ENCODE results near the gene SLC45A3. TPM values are rescaled to one million over a fixed set of nuclear protein-coding genes. Genes with fewer than 3 reads are reported as not detected.

The SLC45A3 gene
- total RNA-seq, 1 donor from 2014 or later = 1.1 TPM

DNA sequence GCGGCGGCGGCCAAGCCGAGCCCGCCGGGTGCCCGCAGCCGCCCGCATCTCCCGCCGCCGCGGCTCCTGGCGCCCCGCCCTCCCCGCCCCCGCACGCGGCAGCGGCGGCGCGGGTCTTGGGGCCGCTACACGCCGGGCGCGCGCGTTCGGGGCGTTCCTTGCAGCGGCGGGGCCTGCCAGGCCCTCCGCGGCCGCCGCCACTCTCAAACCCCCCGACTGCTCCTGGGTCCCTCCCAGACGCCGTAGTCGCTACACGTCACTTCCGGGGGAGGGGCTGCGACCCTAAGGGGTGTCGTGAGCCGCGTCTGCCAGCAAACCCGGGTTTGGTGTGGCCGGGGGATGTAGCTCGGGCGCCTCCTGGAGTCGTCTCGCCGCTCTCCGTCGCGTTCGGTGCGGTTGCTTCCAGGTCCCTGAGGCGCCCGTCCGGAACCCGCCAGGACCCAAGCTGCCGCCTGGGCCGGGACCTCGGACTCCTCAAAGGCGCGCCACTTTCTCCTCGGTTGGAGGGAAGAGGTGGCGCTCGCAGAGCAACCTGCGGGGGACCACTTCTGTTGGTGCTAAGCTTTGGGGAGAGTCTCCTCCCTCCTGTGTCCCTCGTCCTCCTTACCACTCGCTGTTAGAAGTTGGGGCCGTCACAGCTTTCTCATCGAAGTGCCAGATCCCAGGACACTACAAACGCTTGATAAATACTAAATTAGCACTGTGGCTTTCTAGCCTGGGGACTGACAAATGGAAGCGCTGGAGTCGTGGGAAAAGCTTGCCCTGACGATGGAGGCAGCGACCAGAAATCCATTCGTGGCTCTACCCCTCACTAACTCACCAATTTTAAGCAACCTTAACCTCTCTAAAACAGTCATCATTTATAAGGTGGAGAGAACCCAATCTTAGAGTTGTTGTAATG lies 48.3 kb downstream of the SLC45A3 start, which contains the start of gene ELK4:
Gene ELK4, minus strand, starts transcription at position 244 of the 901 bp plus-strand sequence. CDS start 8,129 bp downstream, outside the sequence.
- peak; percentile 99 for DNase-seq (ENCODE audit: extremely low spot score, unreplicated experiment)
- peak within 1 kb of the TSS; percentile 98 for H3K4me3 Mint-ChIP-seq (ENCODE audit: unreplicated experiment)
- no peaks in the 10 kb centered on the region for H3K36me3 Mint-ChIP-seq (ENCODE audit: unreplicated experiment)
- no peaks in the 10 kb centered on the region for H3K27me3 Mint-ChIP-seq (ENCODE audit: unreplicated experiment)
- peak within 1 kb of the TSS; percentile 99 for H3K27ac Mint-ChIP-seq (ENCODE audit: unreplicated experiment)
- no peaks in the 10 kb centered on the region for H3K9me3 Mint-ChIP-seq (ENCODE audit: unreplicated experiment)
- H3K4me1 Mint-ChIP-seq (ENCODE audit: unreplicated experiment) = peaks cover 40% of the 10 kb centered on the region
- TF ChIP-seq, protein P1, sequence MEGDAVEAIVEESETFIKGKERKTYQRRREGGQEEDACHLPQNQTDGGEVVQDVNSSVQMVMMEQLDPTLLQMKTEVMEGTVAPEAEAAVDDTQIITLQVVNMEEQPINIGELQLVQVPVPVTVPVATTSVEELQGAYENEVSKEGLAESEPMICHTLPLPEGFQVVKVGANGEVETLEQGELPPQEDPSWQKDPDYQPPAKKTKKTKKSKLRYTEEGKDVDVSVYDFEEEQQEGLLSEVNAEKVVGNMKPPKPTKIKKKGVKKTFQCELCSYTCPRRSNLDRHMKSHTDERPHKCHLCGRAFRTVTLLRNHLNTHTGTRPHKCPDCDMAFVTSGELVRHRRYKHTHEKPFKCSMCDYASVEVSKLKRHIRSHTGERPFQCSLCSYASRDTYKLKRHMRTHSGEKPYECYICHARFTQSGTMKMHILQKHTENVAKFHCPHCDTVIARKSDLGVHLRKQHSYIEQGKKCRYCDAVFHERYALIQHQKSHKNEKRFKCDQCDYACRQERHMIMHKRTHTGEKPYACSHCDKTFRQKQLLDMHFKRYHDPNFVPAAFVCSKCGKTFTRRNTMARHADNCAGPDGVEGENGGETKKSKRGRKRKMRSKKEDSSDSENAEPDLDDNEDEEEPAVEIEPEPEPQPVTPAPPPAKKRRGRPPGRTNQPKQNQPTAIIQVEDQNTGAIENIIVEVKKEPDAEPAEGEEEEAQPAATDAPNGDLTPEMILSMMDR (IDR thresholded peaks at IDR 0.05) = peak; percentile 80

DNA sequence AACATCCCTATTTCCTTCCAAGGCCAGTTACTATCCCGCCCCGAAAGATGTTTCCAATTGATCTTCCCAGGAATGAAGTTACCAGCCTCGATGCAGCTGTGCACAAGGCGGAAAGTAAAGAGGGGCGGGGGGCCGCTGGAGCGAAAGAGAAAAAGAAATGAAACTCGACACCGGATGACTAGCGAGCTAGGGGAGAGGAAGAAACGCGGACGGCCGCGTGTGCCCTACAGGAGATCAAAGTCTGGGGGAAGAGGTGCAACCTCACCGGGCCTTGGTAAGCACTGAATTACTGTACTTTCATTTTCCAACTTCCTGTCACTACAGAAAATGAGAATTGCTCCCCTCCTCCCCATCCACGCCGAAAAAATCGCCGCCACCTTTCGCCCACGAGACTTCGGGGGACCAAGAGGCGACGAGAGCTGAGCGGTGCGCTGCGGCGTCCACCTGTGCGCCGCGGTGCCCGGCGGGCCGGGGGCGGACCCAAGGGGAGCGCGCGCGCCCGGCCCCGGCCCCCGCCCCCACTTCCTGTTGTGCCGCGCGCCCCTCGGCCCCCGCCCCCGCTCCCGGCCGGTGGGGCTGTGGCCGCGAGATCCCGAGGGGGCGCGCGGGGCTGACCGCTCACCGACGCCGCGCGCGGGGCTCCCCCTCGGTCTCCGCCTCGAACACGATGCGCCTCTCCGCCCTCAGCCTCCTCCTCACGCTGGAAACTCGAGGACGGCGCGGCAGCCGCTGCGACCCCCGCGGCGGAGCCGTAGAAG lies 49.1 kb downstream of the SLC45A3 start:
- Mint-ChIP-seq H3K27ac (ENCODE audit: unreplicated experiment) (peak overlapping the region; percentile 99), H3K9me3 (ENCODE audit: unreplicated experiment) (no peaks in the 10 kb centered on the region), H3K36me3 (ENCODE audit: unreplicated experiment) (peaks cover 3% of the 10 kb centered on the region), H3K4me1 (ENCODE audit: unreplicated experiment) (peaks cover 36% of the 10 kb centered on the region), H3K4me3 (ENCODE audit: unreplicated experiment) (peak overlapping the region; percentile 98), H3K27me3 (ENCODE audit: unreplicated experiment) (no peaks in the 10 kb centered on the region)
- TF ChIP-seq, protein P1 (IDR thresholded peaks at IDR 0.05) = no peak
- peak; percentile 89 for DNase-seq (ENCODE audit: extremely low spot score, unreplicated experiment)

DNA sequence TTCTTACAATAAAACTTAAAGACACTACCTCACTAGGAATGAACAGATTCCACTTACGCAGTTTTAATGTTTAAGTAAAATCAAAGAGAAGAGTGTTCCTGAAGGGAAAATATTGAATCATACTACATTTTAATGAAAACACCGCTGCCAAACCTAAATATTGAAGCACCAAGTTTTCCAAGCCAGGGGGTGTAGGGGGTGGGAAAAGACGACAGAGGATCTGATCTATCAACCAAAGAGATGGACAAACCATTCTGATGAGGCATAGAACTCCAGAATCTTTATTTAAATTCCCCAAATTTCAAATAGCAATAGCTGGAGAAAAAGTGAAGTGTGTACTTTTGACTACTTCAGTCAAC lies 49.7 kb downstream of the SLC45A3 start:
- H3K27ac Mint-ChIP-seq (ENCODE audit: unreplicated experiment) = peak overlapping the region; percentile 99
- no peak for DNase-seq (ENCODE audit: extremely low spot score, unreplicated experiment)
- H3K4me3 Mint-ChIP-seq (ENCODE audit: unreplicated experiment) = peak overlapping the region; percentile 98
- H3K4me1 Mint-ChIP-seq (ENCODE audit: unreplicated experiment) = peaks cover 36% of the 10 kb centered on the region
- H3K27me3 Mint-ChIP-seq (ENCODE audit: unreplicated experiment) = no peaks in the 10 kb centered on the region
- TF ChIP-seq, protein P1 (IDR thresholded peaks at IDR 0.05) = no peak
- H3K36me3 Mint-ChIP-seq (ENCODE audit: unreplicated experiment) = peaks cover 3% of the 10 kb centered on the region
- H3K9me3 Mint-ChIP-seq (ENCODE audit: unreplicated experiment) = no peaks in the 10 kb centered on the region

DNA sequence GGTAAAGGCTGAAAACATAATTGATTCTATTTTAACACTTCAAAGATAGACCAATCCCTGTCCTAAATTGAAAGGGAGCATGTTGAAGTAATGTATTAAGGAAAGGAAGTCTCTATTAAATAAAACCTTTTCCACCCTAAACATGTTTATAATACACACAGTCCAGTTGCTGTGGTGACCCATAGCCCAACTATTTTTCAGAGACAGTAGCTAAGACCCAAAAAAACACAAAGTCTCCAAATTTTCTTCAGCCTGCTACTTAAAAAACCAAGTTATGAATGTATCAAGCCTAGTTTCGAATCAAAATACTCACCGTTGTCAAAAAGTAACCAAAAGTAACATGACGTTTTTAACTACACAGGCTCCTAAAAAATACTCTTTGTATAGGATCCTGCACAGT lies 50.1 kb downstream of the SLC45A3 start:
- no peaks in the 10 kb centered on the region for H3K9me3 Mint-ChIP-seq (ENCODE audit: unreplicated experiment)
- peaks cover 3% of the 10 kb centered on the region for H3K36me3 Mint-ChIP-seq (ENCODE audit: unreplicated experiment)
- H3K4me3 Mint-ChIP-seq (ENCODE audit: unreplicated experiment) = peak overlapping the region; percentile 98
- peak overlapping the region; percentile 99 for H3K27ac Mint-ChIP-seq (ENCODE audit: unreplicated experiment)
- H3K4me1 Mint-ChIP-seq (ENCODE audit: unreplicated experiment) = peaks cover 36% of the 10 kb centered on the region
- no peak for DNase-seq (ENCODE audit: extremely low spot score, unreplicated experiment)
- H3K27me3 Mint-ChIP-seq (ENCODE audit: unreplicated experiment) = no peaks in the 10 kb centered on the region
- TF ChIP-seq, protein P1 (IDR thresholded peaks at IDR 0.05) = no peak

DNA sequence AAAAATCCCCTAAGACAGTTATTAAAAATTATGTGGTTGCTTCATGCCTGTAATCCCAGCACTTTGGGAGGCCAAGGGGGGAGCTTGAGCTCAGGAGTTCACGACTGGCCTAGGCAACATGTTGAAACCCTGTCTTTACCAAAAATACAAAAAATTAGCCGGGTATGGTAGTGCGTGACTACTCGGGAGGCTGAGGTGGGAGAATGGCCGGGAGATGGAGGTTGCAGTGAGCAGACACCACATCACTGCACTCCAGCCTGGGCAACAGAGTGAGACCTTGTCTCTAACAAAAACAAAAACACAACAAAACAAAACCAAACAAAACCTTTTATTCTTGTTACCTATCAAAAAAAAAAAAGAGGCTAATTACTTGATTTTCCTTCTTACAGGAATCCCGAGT lies 50.6 kb downstream of the SLC45A3 start:
- H3K27ac Mint-ChIP-seq (ENCODE audit: unreplicated experiment) = peak overlapping the region; percentile 99
- no peak for DNase-seq (ENCODE audit: extremely low spot score, unreplicated experiment)
- H3K27me3 Mint-ChIP-seq (ENCODE audit: unreplicated experiment) = no peaks in the 10 kb centered on the region
- H3K9me3 Mint-ChIP-seq (ENCODE audit: unreplicated experiment) = no peaks in the 10 kb centered on the region
- H3K36me3 Mint-ChIP-seq (ENCODE audit: unreplicated experiment) = peaks cover 3% of the 10 kb centered on the region
- peak overlapping the region; percentile 98 for H3K4me3 Mint-ChIP-seq (ENCODE audit: unreplicated experiment)
- H3K4me1 Mint-ChIP-seq (ENCODE audit: unreplicated experiment) = peaks cover 36% of the 10 kb centered on the region
- TF ChIP-seq, protein P1 (IDR thresholded peaks at IDR 0.05) = no peak
